ENCODE measurements around the gene MAPK10. TPM values are rescaled to one million over a fixed set of nuclear protein-coding genes. Genes with fewer than 3 reads are reported as not detected.

The MAPK10 gene
- total RNA-seq, 1 experiment from 2014 or later: 0.44 TPM

DNA sequence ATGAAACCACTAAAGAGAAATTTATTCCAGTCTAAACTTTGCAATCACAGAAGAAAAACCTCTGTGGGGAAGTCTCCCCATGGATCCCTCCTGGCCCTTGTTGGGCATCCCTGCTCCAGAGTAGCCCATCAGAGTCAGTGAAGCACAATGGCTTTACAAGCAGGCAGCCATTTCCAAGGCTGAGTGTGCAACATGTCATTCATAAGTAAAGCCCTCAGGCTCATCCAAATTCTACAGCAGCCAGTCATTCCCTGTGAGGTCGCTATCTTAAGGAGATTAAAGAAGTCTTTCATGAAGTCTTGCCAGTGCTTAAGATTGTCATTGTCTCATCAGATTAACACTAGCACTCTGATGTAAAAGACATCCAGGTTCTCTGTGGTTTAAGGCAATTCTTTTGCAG is 17.0 kb upstream of the MAPK10 start:
- ATAC-seq (peak; percentile 64), DNase-seq (no peak)
- H3K79me2 ChIP-seq (ENCODE audit: low read length): no peaks in the 10 kb centered on the region
- H4K20me1 ChIP-seq (ENCODE audit: low read length): no peaks in the 10 kb centered on the region
- H3K27ac ChIP-seq (ENCODE audit: low read length): no peak overlapping the region
- no peaks in the 10 kb centered on the region for H3K9me3 ChIP-seq (ENCODE audit: low read length)
- no peaks in the 10 kb centered on the region for H3K27me3 ChIP-seq (ENCODE audit: low read length)
- no peak overlapping the region for H3K4me3 ChIP-seq (ENCODE audit: low read length)
- no peak overlapping the region for H3K9ac ChIP-seq (ENCODE audit: low read length)
- no peak overlapping the region for H3K4me2 ChIP-seq (ENCODE audit: low read length)
- H2AFZ ChIP-seq (ENCODE audit: low read length): no peak overlapping the region
- no peaks in the 10 kb centered on the region for H3K36me3 ChIP-seq (ENCODE audit: low read depth, low read length)
- H3K9me2 ChIP-seq (replicated peaks; ENCODE audit: low read length): no peaks in the 10 kb centered on the region
- TF ChIP-seq, protein P1, sequence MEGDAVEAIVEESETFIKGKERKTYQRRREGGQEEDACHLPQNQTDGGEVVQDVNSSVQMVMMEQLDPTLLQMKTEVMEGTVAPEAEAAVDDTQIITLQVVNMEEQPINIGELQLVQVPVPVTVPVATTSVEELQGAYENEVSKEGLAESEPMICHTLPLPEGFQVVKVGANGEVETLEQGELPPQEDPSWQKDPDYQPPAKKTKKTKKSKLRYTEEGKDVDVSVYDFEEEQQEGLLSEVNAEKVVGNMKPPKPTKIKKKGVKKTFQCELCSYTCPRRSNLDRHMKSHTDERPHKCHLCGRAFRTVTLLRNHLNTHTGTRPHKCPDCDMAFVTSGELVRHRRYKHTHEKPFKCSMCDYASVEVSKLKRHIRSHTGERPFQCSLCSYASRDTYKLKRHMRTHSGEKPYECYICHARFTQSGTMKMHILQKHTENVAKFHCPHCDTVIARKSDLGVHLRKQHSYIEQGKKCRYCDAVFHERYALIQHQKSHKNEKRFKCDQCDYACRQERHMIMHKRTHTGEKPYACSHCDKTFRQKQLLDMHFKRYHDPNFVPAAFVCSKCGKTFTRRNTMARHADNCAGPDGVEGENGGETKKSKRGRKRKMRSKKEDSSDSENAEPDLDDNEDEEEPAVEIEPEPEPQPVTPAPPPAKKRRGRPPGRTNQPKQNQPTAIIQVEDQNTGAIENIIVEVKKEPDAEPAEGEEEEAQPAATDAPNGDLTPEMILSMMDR (conservative IDR thresholded peaks at IDR 0.05; ENCODE audit: low read depth, low read length): no peak
- TF ChIP-seq EZH2 (IDR thresholded peaks at IDR 0.05; ENCODE audit: low read length, unreplicated experiment): no peak
- TF ChIP-seq EZH2phosphoT487 (IDR thresholded peaks at IDR 0.05; ENCODE audit: borderline replicate concordance, low read length): no peak
- H3F3A ChIP-seq (ENCODE audit: low read length, unreplicated experiment): no peaks in the 10 kb centered on the region
- no TSS peak for BruUV-seq (replicated peaks)
- ChIA-PET CTCF (no interaction called here), POLR2A (ENCODE audit: unreplicated experiment) (no interaction called here)
- no peaks in the 10 kb centered on the region for H3K4me1 ChIP-seq (ENCODE audit: insufficient read depth, low read length)
- intact Hi-C loops (cut with micrococcal nuclease): no loop called here

DNA sequence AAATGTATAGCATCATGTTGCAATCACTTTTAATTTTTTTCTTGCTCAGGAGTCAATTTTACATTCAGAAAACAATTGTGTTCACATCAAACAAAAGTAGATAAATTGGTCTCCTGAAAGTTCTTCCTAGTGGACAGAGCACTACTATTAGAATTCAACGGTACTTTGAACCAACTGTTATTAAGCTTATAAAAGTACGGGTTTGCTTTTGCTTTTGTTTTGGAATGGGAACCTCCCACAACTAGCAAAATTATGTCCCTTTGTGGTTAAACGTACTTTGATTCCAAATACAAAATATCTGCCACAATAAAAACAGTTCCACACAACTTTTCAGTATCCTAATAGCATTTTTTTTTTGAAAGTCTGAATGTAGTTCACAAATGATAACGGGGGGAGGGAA is 8.6 kb upstream of the MAPK10 start:
- TF ChIP-seq, protein P1 (conservative IDR thresholded peaks at IDR 0.05; ENCODE audit: low read depth, low read length): no peak
- TF ChIP-seq EZH2phosphoT487 (IDR thresholded peaks at IDR 0.05; ENCODE audit: borderline replicate concordance, low read length): no peak
- no TSS peak for BruUV-seq (replicated peaks)
- Histone ChIP-seq H3K27ac (ENCODE audit: low read length) (no peak overlapping the region), H3K4me3 (ENCODE audit: low read length) (no peak overlapping the region), H3K27me3 (ENCODE audit: low read length) (no peaks in the 10 kb centered on the region), H4K20me1 (ENCODE audit: low read length) (no peaks in the 10 kb centered on the region), H3K4me2 (ENCODE audit: low read length) (no peak overlapping the region), H3F3A (ENCODE audit: low read length, unreplicated experiment) (no peaks in the 10 kb centered on the region), H3K4me1 (ENCODE audit: insufficient read depth, low read length) (peaks cover 10% of the 10 kb centered on the region), H3K9me3 (ENCODE audit: low read length) (no peaks in the 10 kb centered on the region), H3K9ac (ENCODE audit: low read length) (no peak overlapping the region), H2AFZ (ENCODE audit: low read length) (no peak overlapping the region), H3K36me3 (ENCODE audit: low read depth, low read length) (no peaks in the 10 kb centered on the region), H3K9me2 (replicated peaks; ENCODE audit: low read length) (no peaks in the 10 kb centered on the region), H3K79me2 (ENCODE audit: low read length) (no peaks in the 10 kb centered on the region)
- ChIA-PET CTCF (no interaction called here), POLR2A (ENCODE audit: unreplicated experiment) (no interaction called here)
- intact Hi-C loops (cut with micrococcal nuclease): no loop called here
- no peak for DNase-seq
- no peak for ATAC-seq

DNA sequence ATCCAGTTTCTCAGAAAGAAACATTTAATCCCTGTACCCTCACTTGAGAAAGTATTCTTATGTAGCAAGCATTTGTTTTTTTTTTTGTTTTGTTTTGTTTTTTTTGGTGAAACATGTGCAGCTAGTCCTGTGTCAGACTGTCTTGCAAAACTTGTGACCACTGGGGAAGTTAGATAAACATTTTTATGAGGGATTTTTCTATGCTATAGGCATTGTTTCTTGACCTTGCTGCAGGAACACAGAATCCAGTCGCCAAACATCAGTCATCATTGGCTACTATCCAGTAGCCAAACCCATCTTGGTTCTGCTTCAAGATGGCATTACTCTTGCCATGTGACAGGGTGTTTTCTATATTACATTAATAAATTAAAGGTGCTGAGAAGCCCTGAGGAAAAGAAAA is 7.7 kb upstream of the MAPK10 start:
- BruUV-seq (replicated peaks): no TSS peak
- ChIA-PET CTCF (no interaction called here), POLR2A (ENCODE audit: unreplicated experiment) (interaction anchor here (0.6 kb wide), 1 partner anchor 8 kb away, joined by 11 read pairs; no protein-coding TSS in a partner anchor)
- H3K4me2 ChIP-seq (ENCODE audit: low read length): peak overlapping the region; percentile 19; the same call in 1 of the 2 replicates
- H3K9ac ChIP-seq (ENCODE audit: low read length): no peak overlapping the region
- peaks cover 10% of the 10 kb centered on the region for H3K4me1 ChIP-seq (ENCODE audit: insufficient read depth, low read length)
- no peaks in the 10 kb centered on the region for H3K9me2 ChIP-seq (replicated peaks; ENCODE audit: low read length)
- TF ChIP-seq EZH2phosphoT487 (IDR thresholded peaks at IDR 0.05; ENCODE audit: borderline replicate concordance, low read length) (no peak), EZH2 (IDR thresholded peaks at IDR 0.05; ENCODE audit: low read length, unreplicated experiment) (no peak)
- TF ChIP-seq, protein P1 (conservative IDR thresholded peaks at IDR 0.05; ENCODE audit: low read depth, low read length): no peak
- no peaks in the 10 kb centered on the region for H3K9me3 ChIP-seq (ENCODE audit: low read length)
- peak; percentile 73 for ATAC-seq
- no peak overlapping the region for H3K27ac ChIP-seq (ENCODE audit: low read length)
- no peaks in the 10 kb centered on the region for H3K79me2 ChIP-seq (ENCODE audit: low read length)
- DNase-seq: peak; percentile 69
- H4K20me1 ChIP-seq (ENCODE audit: low read length): no peaks in the 10 kb centered on the region
- intact Hi-C loops (cut with micrococcal nuclease): no loop called here
- no peak overlapping the region for H2AFZ ChIP-seq (ENCODE audit: low read length)
- no peak overlapping the region for H3K4me3 ChIP-seq (ENCODE audit: low read length)
- no peaks in the 10 kb centered on the region for H3K27me3 ChIP-seq (ENCODE audit: low read length)
- H3F3A ChIP-seq (ENCODE audit: low read length, unreplicated experiment): no peaks in the 10 kb centered on the region
- H3K36me3 ChIP-seq (ENCODE audit: low read depth, low read length): no peaks in the 10 kb centered on the region

Measured in PC-3 (cell line).